GM12874 (cell line): Measurements from ENCODE around the gene ZNF319.

ENCODE experiments used
- TF ChIP-seq, protein P1 (sequence below): IDR thresholded peaks from 2 replicates; pipeline ENCODE4 v1.5.1; 2011; ENCODE audit warnings: low read depth, mild to moderate bottlenecking, control low read depth, low read length, moderate library complexity; ENCODE audit not compliant: insufficient read depth

Gene ZNF319

DNA sequence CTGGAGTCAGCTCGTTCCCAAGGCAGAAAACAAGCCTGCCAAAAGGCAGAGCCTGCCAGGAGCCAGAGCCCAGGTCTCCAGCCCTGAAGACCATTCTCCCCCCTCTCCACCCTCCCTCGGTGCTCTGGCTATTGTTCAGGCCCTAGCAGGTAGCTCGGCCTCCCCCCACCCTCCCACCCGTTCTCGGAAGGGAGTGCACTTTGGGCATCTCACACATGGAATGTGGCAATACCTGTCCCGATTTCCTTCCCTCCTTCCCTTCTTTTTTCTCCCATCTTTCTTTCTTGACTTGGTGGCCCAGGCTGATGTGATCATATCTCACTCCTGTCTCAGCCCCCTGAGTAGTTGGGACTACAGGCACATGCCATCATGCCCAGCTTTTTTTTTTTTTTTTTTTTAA, 41.9 kb downstream of the ZNF319 start:
- TF ChIP-seq, protein P1, sequence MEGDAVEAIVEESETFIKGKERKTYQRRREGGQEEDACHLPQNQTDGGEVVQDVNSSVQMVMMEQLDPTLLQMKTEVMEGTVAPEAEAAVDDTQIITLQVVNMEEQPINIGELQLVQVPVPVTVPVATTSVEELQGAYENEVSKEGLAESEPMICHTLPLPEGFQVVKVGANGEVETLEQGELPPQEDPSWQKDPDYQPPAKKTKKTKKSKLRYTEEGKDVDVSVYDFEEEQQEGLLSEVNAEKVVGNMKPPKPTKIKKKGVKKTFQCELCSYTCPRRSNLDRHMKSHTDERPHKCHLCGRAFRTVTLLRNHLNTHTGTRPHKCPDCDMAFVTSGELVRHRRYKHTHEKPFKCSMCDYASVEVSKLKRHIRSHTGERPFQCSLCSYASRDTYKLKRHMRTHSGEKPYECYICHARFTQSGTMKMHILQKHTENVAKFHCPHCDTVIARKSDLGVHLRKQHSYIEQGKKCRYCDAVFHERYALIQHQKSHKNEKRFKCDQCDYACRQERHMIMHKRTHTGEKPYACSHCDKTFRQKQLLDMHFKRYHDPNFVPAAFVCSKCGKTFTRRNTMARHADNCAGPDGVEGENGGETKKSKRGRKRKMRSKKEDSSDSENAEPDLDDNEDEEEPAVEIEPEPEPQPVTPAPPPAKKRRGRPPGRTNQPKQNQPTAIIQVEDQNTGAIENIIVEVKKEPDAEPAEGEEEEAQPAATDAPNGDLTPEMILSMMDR = no peak

DNA sequence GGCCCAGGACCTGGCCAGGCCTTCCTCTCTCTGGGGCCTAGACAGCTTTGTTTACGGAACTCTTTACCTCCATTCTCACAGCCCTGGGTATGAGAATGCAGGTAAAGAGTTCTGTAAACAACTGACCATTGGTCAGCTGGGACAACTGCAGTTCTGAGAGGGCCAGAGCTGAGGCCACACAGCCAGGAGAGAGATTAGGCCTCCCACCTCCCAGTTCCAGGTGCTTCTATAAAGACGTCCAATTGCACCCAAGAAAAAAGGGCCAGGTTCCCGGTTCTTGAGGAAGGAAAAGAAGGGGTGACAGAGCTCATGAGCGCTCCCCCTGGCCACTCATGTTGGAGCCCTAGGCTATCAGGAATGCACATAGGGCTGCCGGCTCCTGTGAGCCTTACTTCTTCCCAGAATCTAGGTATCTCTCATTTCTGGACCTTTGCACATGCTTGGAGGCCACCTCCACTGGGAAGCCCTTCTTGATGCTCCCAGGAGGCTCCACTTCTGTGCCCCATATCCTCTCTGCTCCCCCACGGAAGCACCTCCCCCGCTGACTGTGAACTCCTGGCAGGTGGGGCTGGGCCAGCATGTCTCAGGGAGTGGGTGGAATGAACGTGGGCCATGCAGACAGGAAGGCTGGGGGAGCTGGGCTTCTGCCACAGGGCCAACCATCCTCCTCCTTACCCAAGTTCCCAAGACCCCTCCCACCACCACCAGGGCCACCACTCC, 42.6 kb downstream of the ZNF319 start:
- TF ChIP-seq, protein P1 = no peak

DNA sequence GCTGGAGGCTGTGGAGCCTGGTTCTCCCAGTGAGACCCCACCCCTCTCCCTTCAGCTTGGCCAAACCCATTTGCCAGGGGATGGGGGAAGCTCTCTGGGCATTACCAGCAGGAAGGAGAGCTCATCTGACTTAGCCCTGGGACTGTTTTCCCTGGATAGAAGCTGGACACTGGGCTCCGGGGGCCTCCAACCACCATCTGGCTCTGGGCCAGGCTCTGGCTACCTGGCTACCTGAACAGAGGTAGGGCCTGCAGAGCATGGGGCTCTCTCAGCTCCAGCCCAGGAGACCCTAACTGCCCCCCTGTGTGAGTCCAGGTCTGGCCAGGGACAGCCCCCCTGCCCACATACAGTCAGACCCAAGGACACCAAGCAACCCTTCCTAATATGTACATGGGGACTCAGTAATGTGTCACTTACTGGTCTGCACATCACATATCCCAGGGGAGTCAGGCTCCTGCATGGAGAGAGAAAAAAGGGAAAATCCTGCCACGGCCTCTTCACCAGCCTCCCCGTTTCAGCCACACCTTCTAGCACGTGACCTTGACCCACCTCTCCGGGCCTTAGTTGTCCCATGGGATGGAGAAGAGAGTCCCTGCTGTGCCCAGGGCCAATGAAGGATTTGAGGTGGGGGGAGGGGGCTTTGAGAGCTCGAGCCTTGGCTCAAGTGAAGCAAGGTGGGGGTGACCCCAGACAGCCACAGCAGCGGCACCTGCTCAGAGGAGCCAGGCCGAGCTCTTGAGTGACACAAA, 43.4 kb downstream of the ZNF319 start:
- TF ChIP-seq, protein P1 = no peak

DNA sequence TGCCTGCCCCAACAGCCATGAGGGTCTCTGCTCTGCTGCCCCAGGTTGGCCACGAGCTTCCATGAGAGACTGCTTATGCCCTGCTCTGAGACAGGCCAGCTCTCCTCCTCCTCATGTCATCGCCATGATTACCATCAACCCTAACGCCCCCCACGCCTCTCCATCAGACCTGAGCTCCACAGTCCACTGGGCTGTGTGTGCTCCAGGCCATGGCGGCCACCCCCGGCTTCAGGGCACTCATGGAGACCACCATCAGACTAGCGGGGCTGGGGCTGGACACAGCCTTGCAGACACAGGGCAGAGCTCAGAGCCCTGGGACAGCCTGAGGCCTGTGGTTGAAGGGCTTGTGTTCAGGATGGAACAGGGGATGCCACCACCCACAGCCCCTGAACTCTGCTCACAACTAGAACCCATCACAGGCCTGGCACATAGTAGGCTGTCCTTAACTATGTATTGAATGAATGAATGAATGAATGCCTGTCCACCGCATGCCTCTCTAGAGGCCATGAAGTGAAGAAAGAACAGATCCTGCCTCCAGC, 44.1 kb downstream of the ZNF319 start:
- TF ChIP-seq, protein P1 = no peak

DNA sequence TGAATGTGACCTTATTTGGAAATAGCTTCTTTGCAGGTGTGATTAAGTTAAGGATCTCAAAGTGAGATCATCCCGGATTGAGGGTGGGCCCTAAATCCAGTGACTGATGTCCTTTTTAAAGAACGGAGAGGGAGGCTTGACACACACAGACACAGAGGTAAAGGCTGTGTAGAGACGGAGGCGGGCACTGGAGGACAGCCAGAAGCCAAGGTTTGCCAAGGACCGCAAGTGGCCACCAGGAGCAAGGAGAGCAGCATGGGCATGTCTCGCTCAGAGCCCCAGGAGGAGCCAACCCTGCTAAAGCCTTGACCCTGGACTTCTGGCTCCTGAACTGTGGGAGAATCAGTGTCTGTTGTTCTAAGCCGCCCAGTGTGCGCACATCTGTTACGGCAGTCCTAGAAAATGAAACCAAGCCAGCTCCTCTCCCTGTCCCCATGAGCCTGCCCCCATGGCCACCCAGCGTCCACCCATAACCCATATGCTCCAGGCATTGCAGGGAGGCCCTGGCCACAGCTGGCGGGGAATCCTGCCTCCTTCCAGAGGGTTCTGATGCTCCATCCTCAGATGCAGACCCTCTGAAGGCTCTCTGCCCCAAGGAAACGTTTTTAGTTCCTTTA, 44.8 kb downstream of the ZNF319 start:
- TF ChIP-seq, protein P1 = no peak

DNA sequence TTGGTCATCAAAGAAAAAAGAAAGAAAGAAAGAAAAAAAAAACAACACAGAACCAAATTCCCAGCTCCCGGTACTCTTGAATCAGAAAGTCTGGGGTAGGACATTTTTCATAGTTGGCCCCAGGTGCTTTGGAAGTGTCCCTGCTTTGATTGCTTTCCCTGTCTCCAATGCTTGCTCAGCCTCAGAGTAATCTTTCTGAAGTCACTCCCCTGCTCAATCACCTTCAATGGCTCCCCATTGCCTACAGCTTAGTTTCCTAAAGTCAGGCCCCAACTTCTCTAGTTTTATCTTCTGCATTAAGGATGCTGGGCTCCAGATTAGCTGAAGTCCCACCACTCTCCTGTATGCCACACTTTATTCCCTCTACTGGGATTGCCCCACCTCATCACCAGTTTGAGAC, 46.6 kb downstream of the ZNF319 start:
- TF ChIP-seq, protein P1 = no peak

DNA sequence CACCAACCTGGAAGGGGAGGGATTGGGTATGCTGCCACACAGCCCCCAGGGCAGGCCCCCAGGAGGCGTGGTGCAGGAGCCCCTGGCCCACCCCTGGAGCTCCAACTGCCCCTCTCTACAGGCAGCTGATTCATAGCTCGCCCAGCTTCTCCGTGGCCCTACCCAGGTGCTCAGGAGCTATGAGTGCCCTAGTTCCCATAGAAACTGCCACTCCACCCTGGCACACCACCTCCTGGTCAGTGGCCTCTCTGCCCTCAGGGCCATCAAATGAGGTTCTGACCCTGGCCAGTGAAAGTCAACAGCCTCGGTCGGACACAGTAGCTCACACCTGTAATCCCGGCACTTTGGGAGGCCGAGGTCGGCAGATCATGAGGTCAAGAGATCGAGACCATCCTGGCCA, 47.6 kb downstream of the ZNF319 start:
- TF ChIP-seq, protein P1 = no peak
